GM13976 (cell line): ENCODE data around the gene CHRNA3.
A peak's percentile ranks its signal among the peaks of the same experiment; 100 is the strongest.

Experiments
- DNase-seq: peaks from one replicate; pipeline ENCODE4 v3.0.0; 2012; ENCODE audit warnings: low spot score
- in situ Hi-C: fragments of 300-500 bp; cut with MboI; formaldehyde crosslinking; loops from one replicate; pipeline ENCODE4 v1.12.0; 2022; ENCODE audit warnings: low sequenced_read_pairs, mixed read lengths, inconsistent platforms; ENCODE audit not compliant: unreplicated experiment
- TF ChIP-seq, protein P1 (sequence below): IDR thresholded peaks from 2 replicates; pipeline ENCODE4 v1.5.1; 2012; ENCODE audit warnings: borderline replicate concordance, mild to moderate bottlenecking; ENCODE audit not compliant: insufficient read depth; ENCODE audit errors: extremely low read depth, missing control alignments, control extremely low read depth

The CHRNA3 gene

DNA sequence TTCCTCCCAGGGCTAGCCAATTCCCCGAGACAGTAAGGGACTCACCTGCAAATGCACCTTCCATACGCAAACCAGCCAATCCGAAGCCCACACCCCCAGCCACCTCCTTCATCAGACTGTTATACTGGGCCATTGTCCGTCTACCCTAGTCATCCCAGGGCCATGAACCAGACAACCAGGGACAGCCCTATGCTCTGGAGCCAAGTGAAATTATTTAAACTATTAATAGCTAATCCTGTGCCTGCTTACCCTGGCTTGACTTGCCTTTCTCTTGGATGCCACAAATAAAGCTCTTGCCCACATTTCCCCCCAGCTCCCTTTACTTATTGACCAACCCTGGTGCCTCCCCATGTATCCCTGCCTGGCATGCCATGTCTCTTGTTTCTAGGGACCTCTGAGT is 24.2 kb upstream of the CHRNA3 start:
- no peak for DNase-seq

GRCh38 chr15:78642331-78642730 is 21.5 kb upstream of the CHRNA3 start:
- in situ Hi-C loops, result no loop called here
- DNase-seq, result no peak
- TF ChIP-seq, protein P1, sequence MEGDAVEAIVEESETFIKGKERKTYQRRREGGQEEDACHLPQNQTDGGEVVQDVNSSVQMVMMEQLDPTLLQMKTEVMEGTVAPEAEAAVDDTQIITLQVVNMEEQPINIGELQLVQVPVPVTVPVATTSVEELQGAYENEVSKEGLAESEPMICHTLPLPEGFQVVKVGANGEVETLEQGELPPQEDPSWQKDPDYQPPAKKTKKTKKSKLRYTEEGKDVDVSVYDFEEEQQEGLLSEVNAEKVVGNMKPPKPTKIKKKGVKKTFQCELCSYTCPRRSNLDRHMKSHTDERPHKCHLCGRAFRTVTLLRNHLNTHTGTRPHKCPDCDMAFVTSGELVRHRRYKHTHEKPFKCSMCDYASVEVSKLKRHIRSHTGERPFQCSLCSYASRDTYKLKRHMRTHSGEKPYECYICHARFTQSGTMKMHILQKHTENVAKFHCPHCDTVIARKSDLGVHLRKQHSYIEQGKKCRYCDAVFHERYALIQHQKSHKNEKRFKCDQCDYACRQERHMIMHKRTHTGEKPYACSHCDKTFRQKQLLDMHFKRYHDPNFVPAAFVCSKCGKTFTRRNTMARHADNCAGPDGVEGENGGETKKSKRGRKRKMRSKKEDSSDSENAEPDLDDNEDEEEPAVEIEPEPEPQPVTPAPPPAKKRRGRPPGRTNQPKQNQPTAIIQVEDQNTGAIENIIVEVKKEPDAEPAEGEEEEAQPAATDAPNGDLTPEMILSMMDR, result no peak

More for the DNA sequence above, 24.2 kb upstream of the CHRNA3 start:
- in situ Hi-C loops, result no loop called here
- TF ChIP-seq, protein P1, result no peak

- no peak for DNase-seq
- in situ Hi-C loops, result no loop called here
- TF ChIP-seq, protein P1, result no peak
Observed at GRCh38 chr15:78641749-78642275, 21.0 kb upstream of the CHRNA3 start.

- in situ Hi-C loops, result no loop called here
- peak; percentile 58 for DNase-seq
- TF ChIP-seq, protein P1, result no peak
Observed at GRCh38 chr15:78641102-78641748, 20.4 kb upstream of the CHRNA3 start, which contains the start of gene CHRNB4. Gene CHRNB4 (minus strand): TSS chr15:78641210. CDS start chr15:78641133, 77 bp downstream.

- in situ Hi-C loops, result no loop called here
Observed at GRCh38 chr15:78640527-78641101, 19.8 kb upstream of the CHRNA3 start.

DNA sequence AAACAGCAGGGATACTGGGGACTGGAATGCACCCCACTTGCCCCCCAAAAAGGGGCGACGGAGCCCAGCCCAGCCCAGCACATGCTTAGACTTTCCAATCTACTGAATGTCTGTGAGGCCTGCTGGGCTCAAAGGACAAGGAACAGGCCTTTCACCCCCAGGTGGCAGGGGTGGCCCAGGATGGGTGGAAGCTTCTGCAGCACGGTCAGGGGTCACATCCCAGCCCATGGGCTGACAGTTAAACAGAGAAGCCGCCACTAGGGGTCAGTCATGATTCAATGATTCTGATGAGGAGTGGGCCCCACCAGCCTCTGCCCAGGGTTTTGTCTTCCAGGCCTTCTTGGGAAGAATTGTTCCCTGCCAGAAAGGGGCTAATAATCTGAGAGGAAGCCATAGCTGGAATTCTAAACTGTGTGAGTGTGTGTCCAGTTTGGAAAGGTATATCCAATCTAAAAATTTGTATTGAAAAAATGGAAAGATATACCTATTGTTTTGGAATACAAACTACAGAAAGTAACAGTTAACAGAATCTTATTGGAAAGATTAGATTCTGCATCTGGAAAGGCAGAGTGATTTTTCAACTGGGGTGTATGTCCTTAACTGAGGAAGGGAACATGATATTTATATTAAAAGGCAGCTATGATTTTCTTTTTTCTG is 18.0 kb upstream of the CHRNA3 start:
- peak; percentile 82 for DNase-seq
- TF ChIP-seq, protein P1, result peak; percentile 50
- in situ Hi-C loops, result loop anchor here (10.0 kb wide), 1 partner anchor 76 kb away; no protein-coding TSS in a partner anchor

More at GRCh38 chr15:78640527-78641101, 19.8 kb upstream of the CHRNA3 start:
- TF ChIP-seq, protein P1, result no peak
- no peak for DNase-seq
